ENCODE results near the gene PROK1. TPM values are rescaled to one million over a fixed set of nuclear protein-coding genes. Genes with fewer than 3 reads are reported as not detected.
A peak's percentile ranks its signal among the peaks of the same experiment; 100 is the strongest.

PROK1 gene
- total and polyA plus RNA-seq, 3 experiments from 2014 or later = not detected

- CTCF ChIA-PET = interaction anchor here (1.2 to 9.8 kb wide), 4 partner anchors 50 to 265 kb away, joined by 3 to 110 read pairs (median 22); partner anchors contain the start of gene KCNC4
- Mint-ChIP-seq H3K4me1 (no peaks in the 10 kb centered on the region), H3K9me3 (no peaks in the 10 kb centered on the region), H3K27ac (peak overlapping the region in 1 of 8 donors; percentile 47), H3K27me3 (peaks cover 0 to 7% of the 10 kb centered on the region in 2 donors), H3K36me3 (no peaks in the 10 kb centered on the region), H3K4me3 (no peak overlapping the region)
- Histone ChIP-seq H3K36me3 (ENCODE audit: insufficient read depth, low read length) (no peaks in the 10 kb centered on the region), H3K4me3 (ENCODE audit: low read length) (no peak overlapping the region), H3K27me3 (ENCODE audit: insufficient read depth, low read length, poor library complexity, severe bottlenecking) (no peaks in the 10 kb centered on the region), H3K4me1 (ENCODE audit: insufficient read depth, low read length) (no peaks in the 10 kb centered on the region), H3K9me3 (ENCODE audit: low read length) (no peaks in the 10 kb centered on the region), H3K27ac (ENCODE audit: low read depth, low read length) (no peak overlapping the region)
- DNase-seq = no peak
- POLR2A ChIA-PET = no interaction called here
Measured at GRCh38 chr1:110462093-110462492, 11.1 kb downstream of the PROK1 start.

- Histone ChIP-seq H3K27ac (ENCODE audit: low read depth, low read length) (no peak overlapping the region), H3K27me3 (ENCODE audit: insufficient read depth, low read length, poor library complexity, severe bottlenecking) (no peaks in the 10 kb centered on the region), H3K4me1 (ENCODE audit: insufficient read depth, low read length) (no peaks in the 10 kb centered on the region), H3K9me3 (ENCODE audit: low read length) (no peaks in the 10 kb centered on the region), H3K36me3 (ENCODE audit: insufficient read depth, low read length) (no peaks in the 10 kb centered on the region), H3K4me3 (ENCODE audit: low read length) (no peak overlapping the region)
- Mint-ChIP-seq H3K27ac (no peak overlapping the region), H3K27me3 (peaks cover 4 to 5% of the 10 kb centered on the region in 2 donors), H3K4me3 (no peak overlapping the region), H3K9me3 (no peaks in the 10 kb centered on the region), H3K36me3 (no peaks in the 10 kb centered on the region), H3K4me1 (no peaks in the 10 kb centered on the region)
- ChIA-PET POLR2A (no interaction called here), CTCF (interaction anchor here (0.9 to 9.8 kb wide), 6 partner anchors 33 to 266 kb away, joined by 3 to 110 read pairs (median 6); partner anchors contain the start of gene KCNC4)
- no peak for DNase-seq
Measured at GRCh38 chr1:110462964-110463363, 12.0 kb downstream of the PROK1 start.

GRCh38 chr1:110463725-110464124, 12.8 kb downstream of the PROK1 start:
- DNase-seq = no peak
- no peak overlapping the region for H3K27ac ChIP-seq (ENCODE audit: low read depth, low read length)
- Mint-ChIP-seq H3K27ac (no peak overlapping the region), H3K36me3 (no peaks in the 10 kb centered on the region), H3K4me1 (no peaks in the 10 kb centered on the region), H3K27me3 (peaks cover 4 to 5% of the 10 kb centered on the region in 2 donors), H3K4me3 (no peak overlapping the region), H3K9me3 (no peaks in the 10 kb centered on the region)
- ChIA-PET CTCF (interaction anchor here (0.9 to 9.8 kb wide), 6 partner anchors 8 to 267 kb away, joined by 3 to 110 read pairs (median 6); partner anchors contain the start of gene KCNC4), POLR2A (no interaction called here)
- H3K4me1 ChIP-seq (ENCODE audit: insufficient read depth, low read length) = no peaks in the 10 kb centered on the region
- no peaks in the 10 kb centered on the region for H3K9me3 ChIP-seq (ENCODE audit: low read length)
- no peaks in the 10 kb centered on the region for H3K27me3 ChIP-seq (ENCODE audit: insufficient read depth, low read length, poor library complexity, severe bottlenecking)
- H3K36me3 ChIP-seq (ENCODE audit: insufficient read depth, low read length) = no peaks in the 10 kb centered on the region
- H3K4me3 ChIP-seq (ENCODE audit: low read length) = no peak overlapping the region

- ChIA-PET POLR2A (no interaction called here), CTCF (interaction anchor here (1.0 to 9.8 kb wide), 6 partner anchors 9 to 267 kb away, joined by 3 to 110 read pairs (median 6); partner anchors contain the start of gene KCNC4)
- H3K27me3 ChIP-seq (ENCODE audit: insufficient read depth, low read length, poor library complexity, severe bottlenecking) = no peaks in the 10 kb centered on the region
- no peaks in the 10 kb centered on the region for H3K36me3 ChIP-seq (ENCODE audit: insufficient read depth, low read length)
- H3K4me3 Mint-ChIP-seq = no peak overlapping the region
- H3K27ac Mint-ChIP-seq = no peak overlapping the region
- no peaks in the 10 kb centered on the region for H3K4me1 Mint-ChIP-seq
- H3K36me3 Mint-ChIP-seq = no peaks in the 10 kb centered on the region
- no peaks in the 10 kb centered on the region for H3K9me3 Mint-ChIP-seq
- peaks cover 4 to 5% of the 10 kb centered on the region in 2 donors for H3K27me3 Mint-ChIP-seq
- H3K9me3 ChIP-seq (ENCODE audit: low read length) = no peaks in the 10 kb centered on the region
- no peak for DNase-seq
- H3K27ac ChIP-seq (ENCODE audit: low read depth, low read length) = no peak overlapping the region
- H3K4me1 ChIP-seq (ENCODE audit: insufficient read depth, low read length) = no peaks in the 10 kb centered on the region
- H3K4me3 ChIP-seq (ENCODE audit: low read length) = no peak overlapping the region
Measured at GRCh38 chr1:110464340-110464739, 13.4 kb downstream of the PROK1 start.

- Mint-ChIP-seq H3K9me3 (no peaks in the 10 kb centered on the region), H3K4me1 (no peaks in the 10 kb centered on the region)
- POLR2A ChIA-PET = no interaction called here
Measured at GRCh38 chr1:110465038-110465813, 14.3 kb downstream of the PROK1 start.

GRCh38 chr1:110465814-110466380, 14.9 kb downstream of the PROK1 start:
- H3K4me1 Mint-ChIP-seq = no peaks in the 10 kb centered on the region
- H3K9me3 Mint-ChIP-seq = no peaks in the 10 kb centered on the region
- H3K4me3 Mint-ChIP-seq = no peak overlapping the region
- no peaks in the 10 kb centered on the region for H3K36me3 ChIP-seq (ENCODE audit: insufficient read depth, low read length)
- no peaks in the 10 kb centered on the region for H3K27me3 ChIP-seq (ENCODE audit: insufficient read depth, low read length, poor library complexity, severe bottlenecking)
- no peak overlapping the region for H3K27ac Mint-ChIP-seq
- DNase-seq = no peak
- H3K36me3 Mint-ChIP-seq = no peaks in the 10 kb centered on the region
- H3K4me3 ChIP-seq (ENCODE audit: low read length) = no peak overlapping the region
- H3K9me3 ChIP-seq (ENCODE audit: low read length) = no peaks in the 10 kb centered on the region
- H3K4me1 ChIP-seq (ENCODE audit: insufficient read depth, low read length) = no peaks in the 10 kb centered on the region
- ChIA-PET POLR2A (no interaction called here), CTCF (interaction anchor here (1.5 to 9.8 kb wide), 2 partner anchors 257 to 265 kb away, joined by 3 to 110 read pairs; partner anchors contain the start of gene KCNC4)
- peaks cover 5 to 11% of the 10 kb centered on the region in 2 donors for H3K27me3 Mint-ChIP-seq
- H3K27ac ChIP-seq (ENCODE audit: low read depth, low read length) = no peak overlapping the region

More at GRCh38 chr1:110465038-110465813, 14.3 kb downstream of the PROK1 start:
- Histone ChIP-seq H3K36me3 (ENCODE audit: insufficient read depth, low read length) (no peaks in the 10 kb centered on the region), H3K27me3 (ENCODE audit: insufficient read depth, low read length, poor library complexity, severe bottlenecking) (no peaks in the 10 kb centered on the region), H3K4me3 (ENCODE audit: low read length) (no peak overlapping the region), H3K27ac (ENCODE audit: low read depth, low read length) (no peak overlapping the region), H3K4me1 (ENCODE audit: insufficient read depth, low read length) (no peaks in the 10 kb centered on the region), H3K9me3 (ENCODE audit: low read length) (no peaks in the 10 kb centered on the region)
- Mint-ChIP-seq H3K27ac (peak overlapping the region in 1 of 8 donors; percentile 23), H3K4me3 (peak overlapping the region in 1 of 7 donors; percentile 54), H3K27me3 (peaks cover 5 to 8% of the 10 kb centered on the region in 2 donors), H3K36me3 (no peaks in the 10 kb centered on the region)
- CTCF ChIA-PET = interaction anchor here (1.5 to 9.8 kb wide), 4 partner anchors 30 to 268 kb away, joined by 3 to 110 read pairs (median 11); partner anchors contain the start of gene KCNC4
- DNase-seq = no peak

- Histone ChIP-seq H3K36me3 (ENCODE audit: insufficient read depth, low read length) (no peaks in the 10 kb centered on the region), H3K27ac (ENCODE audit: low read depth, low read length) (no peak overlapping the region), H3K27me3 (ENCODE audit: insufficient read depth, low read length, poor library complexity, severe bottlenecking) (no peaks in the 10 kb centered on the region), H3K4me1 (ENCODE audit: insufficient read depth, low read length) (no peaks in the 10 kb centered on the region), H3K4me3 (ENCODE audit: low read length) (no peak overlapping the region), H3K9me3 (ENCODE audit: low read length) (no peaks in the 10 kb centered on the region)
- Mint-ChIP-seq H3K27me3 (peaks cover 3 to 16% of the 10 kb centered on the region in 2 donors), H3K9me3 (no peaks in the 10 kb centered on the region), H3K27ac (peak overlapping the region in 2 of 8 donors; percentile 23 to 68), H3K4me1 (no peaks in the 10 kb centered on the region), H3K4me3 (no peak overlapping the region), H3K36me3 (no peaks in the 10 kb centered on the region)
- ChIA-PET CTCF (interaction anchor here (1.1 to 9.8 kb wide), 2 partner anchors 258 kb away, joined by 4 to 110 read pairs; partner anchors contain the start of gene KCNC4), POLR2A (no interaction called here)
- DNase-seq = no peak
Measured at GRCh38 chr1:110466646-110467280, 15.8 kb downstream of the PROK1 start.

- no peak for DNase-seq
- Mint-ChIP-seq H3K4me3 (no peak overlapping the region), H3K4me1 (no peaks in the 10 kb centered on the region), H3K27me3 (peaks cover 6 to 33% of the 10 kb centered on the region in 2 donors), H3K27ac (no peak overlapping the region), H3K9me3 (no peaks in the 10 kb centered on the region), H3K36me3 (no peaks in the 10 kb centered on the region)
- no peaks in the 10 kb centered on the region for H3K36me3 ChIP-seq (ENCODE audit: insufficient read depth, low read length)
- H3K9me3 ChIP-seq (ENCODE audit: low read length) = no peaks in the 10 kb centered on the region
- H3K27ac ChIP-seq (ENCODE audit: low read depth, low read length) = no peak overlapping the region
- CTCF ChIA-PET = no interaction called here
- H3K4me3 ChIP-seq (ENCODE audit: low read length) = no peak overlapping the region
- no peaks in the 10 kb centered on the region for H3K4me1 ChIP-seq (ENCODE audit: insufficient read depth, low read length)
- no peaks in the 10 kb centered on the region for H3K27me3 ChIP-seq (ENCODE audit: insufficient read depth, low read length, poor library complexity, severe bottlenecking)
- POLR2A ChIA-PET = no interaction called here
Measured at GRCh38 chr1:110471131-110471530, 20.2 kb downstream of the PROK1 start.

Data from CD8-positive, alpha-beta memory T cell (primary cell).